Cerebellar nuclear complex (tissue), 1 donor: ENCODE results near the gene C13orf46.

Source experiments
- DNase-seq, 2 experiments: peaks; one replicate each; lab custom pipeline; 2025; lab: John Stamatoyannopoulos, UW

Gene C13orf46

DNA sequence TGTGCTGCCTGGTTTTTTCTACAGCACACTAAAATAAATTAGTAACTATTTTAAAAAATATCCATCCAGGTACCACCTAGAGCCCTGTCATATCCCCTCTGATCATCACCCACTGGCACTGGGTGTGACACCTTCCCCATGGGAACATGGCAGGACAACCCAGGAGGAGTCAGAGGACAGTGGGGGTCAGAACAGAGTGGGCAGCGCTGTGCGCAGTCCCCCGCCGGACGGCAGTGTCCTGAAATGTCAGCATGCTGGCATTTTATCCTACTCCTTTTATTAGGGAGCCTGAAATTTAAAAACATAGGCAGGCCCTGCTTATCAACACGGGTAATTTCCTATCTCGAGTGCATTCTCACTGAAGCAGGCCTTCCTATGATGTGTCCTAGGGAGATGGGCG lies 67.9 kb downstream of the C13orf46 start:
- no peak for DNase-seq

DNA sequence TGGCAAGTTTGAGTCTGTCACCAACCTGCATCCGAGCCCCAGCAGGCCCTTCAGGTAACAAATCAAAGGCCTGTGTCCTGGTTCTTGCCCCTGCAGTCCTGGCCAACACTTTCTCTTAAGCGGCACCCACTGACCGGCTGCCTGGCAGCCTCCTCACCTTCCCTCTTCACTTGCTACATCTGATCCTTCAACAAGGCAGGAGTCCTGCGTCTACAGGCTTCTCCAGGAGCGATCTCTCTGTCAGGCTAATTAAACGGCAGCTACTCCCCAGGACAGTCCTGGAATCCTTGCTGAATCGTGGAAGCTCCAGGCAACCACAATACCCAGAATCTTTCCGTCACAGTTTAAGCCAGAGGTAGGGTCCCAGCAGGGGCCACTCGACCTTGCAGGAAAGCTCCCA lies 68.9 kb downstream of the C13orf46 start:
- DNase-seq, result no peak

DNA sequence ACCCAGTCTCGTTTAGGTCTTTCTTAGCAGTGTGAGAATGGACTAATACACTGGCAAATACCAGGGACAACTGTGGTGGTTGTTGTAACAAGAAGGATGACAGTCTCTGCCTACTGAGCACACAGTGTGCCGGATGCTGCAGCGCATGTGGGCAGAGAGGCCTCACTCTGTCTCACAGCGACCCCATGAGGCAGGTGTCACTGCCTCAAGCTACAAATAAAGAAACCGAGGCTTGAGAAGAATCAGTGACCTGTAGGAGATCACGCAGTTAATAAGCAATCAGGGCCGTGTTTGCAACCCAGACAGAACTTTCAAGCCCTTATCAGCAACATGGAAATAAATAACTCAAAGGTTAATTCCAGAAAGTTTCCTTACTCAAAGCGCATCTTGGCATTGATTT lies 69.5 kb downstream of the C13orf46 start:
- no peak for DNase-seq

DNA sequence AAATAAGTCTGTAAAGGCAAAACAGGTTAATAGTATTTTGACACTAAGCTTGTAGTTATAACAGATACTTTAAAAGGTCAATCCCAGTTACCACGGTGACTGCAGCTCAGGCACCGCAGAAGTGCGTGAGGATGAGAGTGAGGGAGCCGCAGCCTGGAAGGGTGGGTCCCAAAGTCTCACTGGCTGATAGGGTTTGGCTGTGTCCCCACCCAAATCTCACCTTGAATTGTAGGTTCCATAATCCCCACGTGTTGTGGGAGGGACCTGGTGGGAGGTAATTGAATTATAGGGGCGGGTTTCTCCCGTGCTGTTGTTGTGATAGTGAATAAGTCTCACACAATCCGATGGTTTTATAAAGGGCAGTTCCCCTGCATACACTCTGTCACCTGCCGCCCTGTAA lies 70.0 kb downstream of the C13orf46 start:
- no peak for DNase-seq
